Neuron (in vitro differentiated cells): Measurements from ENCODE around the gene PXDC1.

ENCODE experiments used
- H2AFZ ChIP-seq: one replicate; pipeline ENCODE4 v1.6.1; 2013; ENCODE audit warnings: low read depth, mild to moderate bottlenecking, inconsistent platforms, low read length, moderate library complexity
- H3K27me3 ChIP-seq: one replicate; pipeline ENCODE4 v1.6.1; 2013; ENCODE audit warnings: low read length; ENCODE audit not compliant: insufficient read depth
- H3K36me3 ChIP-seq: one replicate; pipeline ENCODE4 v1.6.1; 2013; ENCODE audit warnings: low read length; ENCODE audit not compliant: insufficient read depth
- H3K4me1 ChIP-seq: one replicate; pipeline ENCODE4 v1.6.1; 2013; ENCODE audit warnings: low read length; ENCODE audit not compliant: insufficient read depth
- H3K4me3 ChIP-seq: 2 replicates; pipeline ENCODE4 v1.5.1; 2013; ENCODE audit warnings: mild to moderate bottlenecking, low read length, moderate library complexity
- H3K9me3 ChIP-seq: one replicate; pipeline ENCODE4 v1.6.1; 2013; ENCODE audit warnings: low read length

PXDC1 gene

GRCh38 chr6:3735029-3735605, 16.4 kb downstream of the PXDC1 start:
- Histone ChIP-seq H3K4me1 (peaks cover 3% of the 10 kb centered on the region), H3K27me3 (no peaks in the 10 kb centered on the region), H3K36me3 (peaks cover 50% of the 10 kb centered on the region), H2AFZ (no peak overlapping the region), H3K4me3 (no peak overlapping the region), H3K9me3 (peaks cover 15% of the 10 kb centered on the region)

- no peak overlapping the region for H3K4me3 ChIP-seq
- peaks cover 3% of the 10 kb centered on the region for H3K4me1 ChIP-seq
- no peaks in the 10 kb centered on the region for H3K27me3 ChIP-seq
- H3K9me3 ChIP-seq = peaks cover 15% of the 10 kb centered on the region
- peaks cover 50% of the 10 kb centered on the region for H3K36me3 ChIP-seq
- no peak overlapping the region for H2AFZ ChIP-seq
These were observed 17.5 kb downstream of the PXDC1 start for GRCh38 chr6:3734023-3734422.

DNA sequence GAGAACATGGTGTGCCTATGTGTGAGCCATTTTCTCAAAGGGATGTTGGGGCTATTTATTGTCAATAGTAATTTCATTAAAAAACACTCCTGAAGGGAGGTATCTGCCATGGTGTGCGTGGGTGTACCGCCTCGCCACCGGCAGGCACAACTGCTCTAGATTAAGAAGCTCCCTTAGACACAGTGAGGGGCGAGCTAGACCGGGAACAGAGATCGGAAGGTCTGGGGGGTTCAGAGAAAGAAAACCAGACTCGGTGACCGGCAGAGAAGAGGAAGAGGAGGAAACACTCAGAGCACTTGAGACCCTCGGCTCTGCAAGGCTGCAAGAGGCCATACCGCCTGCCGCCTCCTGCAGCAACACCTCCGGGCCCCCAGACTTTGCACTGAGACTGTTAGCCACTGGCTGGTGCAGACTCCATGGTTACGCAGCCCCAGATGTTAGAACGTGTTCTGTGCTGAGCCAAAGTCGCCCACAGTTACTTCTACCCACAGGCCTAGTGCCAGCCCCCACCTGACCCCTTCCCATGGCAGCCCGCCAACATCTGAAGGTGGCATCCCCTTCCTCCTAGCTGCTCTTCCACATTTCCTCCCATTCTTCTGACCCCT, 18.1 kb downstream of the PXDC1 start:
- no peak overlapping the region for H2AFZ ChIP-seq
- peaks cover 50% of the 10 kb centered on the region for H3K36me3 ChIP-seq
- H3K27me3 ChIP-seq = no peaks in the 10 kb centered on the region
- no peak overlapping the region for H3K4me3 ChIP-seq
- peaks cover 3% of the 10 kb centered on the region for H3K4me1 ChIP-seq
- H3K9me3 ChIP-seq = peaks cover 15% of the 10 kb centered on the region

- H3K4me3 ChIP-seq = no peak overlapping the region
- peaks cover 48% of the 10 kb centered on the region for H3K36me3 ChIP-seq
- H3K9me3 ChIP-seq = peaks cover 15% of the 10 kb centered on the region
- no peaks in the 10 kb centered on the region for H3K27me3 ChIP-seq
- H2AFZ ChIP-seq = no peak overlapping the region
- peaks cover 3% of the 10 kb centered on the region for H3K4me1 ChIP-seq
These were observed 19.0 kb downstream of the PXDC1 start for GRCh38 chr6:3732345-3733141.

DNA sequence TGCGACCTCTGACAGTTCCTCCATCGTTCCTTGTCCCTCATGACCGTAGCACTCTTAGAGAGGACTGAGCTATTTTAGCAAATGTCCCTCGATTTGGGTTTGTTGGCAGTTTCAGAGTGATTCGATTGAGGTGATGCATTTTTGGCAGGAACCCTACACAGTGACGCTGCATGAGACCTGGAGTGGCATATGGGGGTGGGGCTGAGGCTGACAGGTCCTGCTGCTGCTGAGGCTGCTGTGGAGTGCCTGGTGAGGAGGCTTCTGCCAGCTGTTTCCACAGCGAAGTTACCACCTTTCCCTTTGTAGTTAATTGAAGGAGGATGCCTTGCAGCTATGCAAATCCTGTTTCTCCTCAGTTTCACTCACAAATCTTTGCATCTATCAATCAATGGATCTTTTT, 19.8 kb downstream of the PXDC1 start:
- peaks cover 3% of the 10 kb centered on the region for H3K4me1 ChIP-seq
- peaks cover 48% of the 10 kb centered on the region for H3K36me3 ChIP-seq

DNA sequence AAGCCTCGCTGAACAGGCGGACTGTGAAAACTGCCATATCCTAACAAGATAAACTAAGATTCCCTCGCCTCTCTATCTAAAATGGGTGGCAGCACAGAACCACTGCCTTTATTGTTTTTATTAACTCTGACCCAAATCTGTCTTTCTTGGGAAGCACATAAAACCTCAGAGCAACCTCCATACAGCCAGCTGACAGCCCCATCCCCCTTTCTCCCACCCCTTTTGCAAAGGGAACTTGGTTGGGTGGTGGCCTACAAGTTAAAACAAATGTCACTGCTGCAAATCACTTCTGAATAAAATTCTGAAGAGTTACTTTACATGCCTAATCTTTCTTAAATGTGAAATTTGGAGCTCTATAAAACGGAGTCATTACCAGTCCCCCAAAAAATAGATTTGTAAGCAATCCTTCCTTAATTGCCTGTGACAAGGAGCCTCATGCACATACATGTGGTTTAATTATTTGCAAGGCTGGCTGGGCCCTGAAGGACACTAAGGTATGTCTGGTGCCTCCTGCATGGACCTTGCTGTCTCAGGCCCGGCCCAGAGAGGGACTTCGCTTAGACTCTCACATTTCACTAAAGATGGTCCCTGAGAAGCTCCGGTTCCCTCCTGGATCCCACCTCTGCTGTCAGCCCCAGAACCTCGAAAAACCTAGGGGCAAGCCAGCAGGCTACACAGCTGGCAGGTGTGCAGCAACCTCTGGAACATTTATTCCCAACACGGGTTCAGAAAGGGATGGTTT, 21.7 kb downstream of the PXDC1 start:
- Histone ChIP-seq H3K4me3 (no peak overlapping the region), H3K27me3 (no peaks in the 10 kb centered on the region), H3K36me3 (peaks cover 38% of the 10 kb centered on the region), H2AFZ (no peak overlapping the region), H3K9me3 (peaks cover under 1% of the 10 kb centered on the region), H3K4me1 (peaks cover 3% of the 10 kb centered on the region)

More for the DNA sequence above, 19.8 kb downstream of the PXDC1 start:
- no peak overlapping the region for H2AFZ ChIP-seq
- H3K4me3 ChIP-seq = no peak overlapping the region
- no peaks in the 10 kb centered on the region for H3K27me3 ChIP-seq
- peaks cover 15% of the 10 kb centered on the region for H3K9me3 ChIP-seq

GRCh38 chr6:3727593-3728108, 23.9 kb downstream of the PXDC1 start:
- Histone ChIP-seq H3K4me1 (peaks cover 3% of the 10 kb centered on the region), H3K36me3 (peaks cover 55% of the 10 kb centered on the region), H3K9me3 (no peaks in the 10 kb centered on the region), H2AFZ (no peak overlapping the region), H3K4me3 (no peak overlapping the region), H3K27me3 (no peaks in the 10 kb centered on the region)

DNA sequence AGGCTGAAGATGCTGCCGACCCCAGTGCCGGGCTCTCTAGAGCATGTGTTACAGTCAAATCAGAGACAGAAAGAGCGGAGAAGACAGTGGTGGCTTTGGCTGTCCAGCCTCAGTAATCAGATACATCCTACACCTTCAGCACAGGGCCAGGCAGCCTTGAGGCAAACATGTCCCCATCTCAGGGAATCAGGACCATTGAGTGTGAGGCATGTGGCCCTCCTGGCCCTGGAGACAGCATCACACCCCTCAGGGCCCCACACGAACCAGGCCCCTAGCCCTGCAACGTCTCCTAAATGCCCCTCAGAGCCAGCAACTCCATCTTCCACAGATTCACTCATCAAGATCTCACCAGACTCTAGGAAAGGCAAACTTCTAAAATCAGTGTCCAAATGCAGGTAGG, 24.5 kb downstream of the PXDC1 start:
- no peaks in the 10 kb centered on the region for H3K9me3 ChIP-seq
- H3K36me3 ChIP-seq = peaks cover 60% of the 10 kb centered on the region
- H2AFZ ChIP-seq = no peak overlapping the region
- no peaks in the 10 kb centered on the region for H3K4me1 ChIP-seq
- H3K4me3 ChIP-seq = no peak overlapping the region
- H3K27me3 ChIP-seq = no peaks in the 10 kb centered on the region

DNA sequence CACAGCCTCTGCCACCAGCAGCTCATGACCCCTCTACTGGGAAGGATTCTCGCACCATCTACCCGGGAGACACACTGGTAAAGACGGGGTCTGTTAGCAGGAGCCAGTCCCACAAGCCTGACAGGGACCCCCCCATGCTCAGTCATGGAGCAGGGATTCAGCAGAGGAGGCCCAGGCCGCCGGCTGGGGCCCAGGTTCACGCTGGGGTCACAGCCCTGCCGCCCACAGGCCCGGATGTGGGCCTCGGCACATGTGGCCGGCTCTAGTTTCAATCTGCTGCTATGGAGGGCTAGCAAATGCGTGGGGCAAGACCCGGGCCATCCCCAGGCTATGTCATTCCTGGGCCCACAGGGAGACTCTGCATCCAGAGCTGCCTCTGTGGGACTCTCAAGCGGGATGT, 25.1 kb downstream of the PXDC1 start:
- Histone ChIP-seq H3K27me3 (no peaks in the 10 kb centered on the region), H3K4me1 (no peaks in the 10 kb centered on the region), H3K36me3 (peaks cover 59% of the 10 kb centered on the region), H2AFZ (no peak overlapping the region), H3K9me3 (no peaks in the 10 kb centered on the region), H3K4me3 (no peak overlapping the region)

GRCh38 chr6:3725145-3726047, 26.1 kb downstream of the PXDC1 start:
- no peak overlapping the region for H3K4me3 ChIP-seq
- no peaks in the 10 kb centered on the region for H3K4me1 ChIP-seq
- no peaks in the 10 kb centered on the region for H3K27me3 ChIP-seq
- H3K9me3 ChIP-seq = no peaks in the 10 kb centered on the region
- H2AFZ ChIP-seq = no peak overlapping the region
- H3K36me3 ChIP-seq = peaks cover 50% of the 10 kb centered on the region

DNA sequence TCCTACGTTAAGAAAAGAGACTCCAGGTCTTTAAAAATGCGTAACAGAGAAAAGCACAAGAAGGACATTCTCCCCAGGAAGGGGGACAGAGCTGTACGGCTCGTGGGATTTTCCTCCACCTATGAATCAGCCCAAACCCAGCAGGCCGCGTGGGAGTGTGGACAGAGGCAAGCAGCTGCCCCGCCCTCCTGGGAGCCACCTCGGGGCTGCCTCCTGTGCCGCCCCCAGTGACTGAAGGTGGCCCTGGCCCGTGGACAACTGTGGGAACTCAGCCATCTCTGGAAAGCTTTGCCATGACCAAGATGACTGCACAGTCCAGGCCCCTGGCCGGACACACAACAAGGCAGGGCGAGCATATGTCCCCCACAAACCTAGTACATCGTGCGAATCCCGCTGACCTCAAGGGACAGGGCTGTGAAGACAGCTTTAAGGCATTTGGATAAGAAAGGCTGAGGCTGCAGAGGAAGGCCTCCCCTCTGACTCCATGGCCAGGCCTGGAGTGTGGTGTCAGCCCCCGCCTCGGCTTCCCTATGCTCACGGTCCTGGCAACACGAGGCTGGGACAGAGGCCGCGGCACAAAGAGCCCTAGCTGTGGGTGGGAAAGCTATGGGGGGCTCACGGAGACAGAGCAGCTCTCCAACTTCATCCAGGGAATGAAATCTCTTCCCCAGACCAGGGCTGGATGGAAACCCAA, 26.9 kb downstream of the PXDC1 start:
- Histone ChIP-seq H3K27me3 (no peaks in the 10 kb centered on the region), H3K4me1 (no peaks in the 10 kb centered on the region), H3K36me3 (peaks cover 52% of the 10 kb centered on the region), H2AFZ (no peak overlapping the region), H3K9me3 (no peaks in the 10 kb centered on the region), H3K4me3 (no peak overlapping the region)

DNA sequence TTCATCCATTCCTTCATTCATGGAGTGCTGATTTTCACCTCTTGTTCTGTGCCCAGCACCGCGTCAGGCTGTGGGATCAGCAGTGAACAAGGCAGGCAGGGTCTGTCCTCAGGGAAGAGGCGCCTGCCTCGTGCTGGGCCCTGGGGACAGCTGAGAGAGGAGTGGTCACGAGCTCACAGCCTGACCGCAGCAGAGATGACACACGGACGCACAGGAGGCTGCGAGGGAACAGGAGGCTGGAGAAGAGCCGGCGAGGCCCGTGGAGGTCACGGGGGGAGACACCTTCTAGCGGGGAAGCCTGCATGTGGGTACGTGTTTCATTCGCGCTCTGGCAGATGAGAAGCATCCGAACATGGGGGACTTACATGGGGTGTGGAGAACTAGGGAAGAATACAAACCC, 27.5 kb downstream of the PXDC1 start:
- Histone ChIP-seq H3K9me3 (no peaks in the 10 kb centered on the region), H3K4me1 (no peaks in the 10 kb centered on the region), H3K36me3 (peaks cover 55% of the 10 kb centered on the region), H3K4me3 (no peak overlapping the region), H3K27me3 (no peaks in the 10 kb centered on the region), H2AFZ (no peak overlapping the region)
